HepG2 (cell line): ENCODE data around the gene INHBE. TPM values are rescaled to one million over a fixed set of nuclear protein-coding genes. Genes with fewer than 3 reads are reported as not detected.

Experiments
- ETV5 ChIP-seq: IDR thresholded peaks from 2 replicates; pipeline ENCODE4 v1.6.1; 2018; ENCODE audit warnings: missing biosample characterization, missing genetic modification reagents, inconsistent platforms, borderline replicate concordance
- MAZ ChIP-seq, 2 experiments: sonication (generic) in 1 of 2; formaldehyde crosslinking in 1 of 2; IDR thresholded peaks; 2 replicates each; pipeline versions ENCODE4 v1.5.0 to v1.6.1; 2012 to 2020; ENCODE audit warnings: low read depth in 2 of 2, mild to moderate bottlenecking in 2 of 2, borderline replicate concordance in 1 of 2, improper control_type of control experiment in 1 of 2, low read length in 1 of 2, missing genetic modification reagents in 1 of 2, moderate library complexity in 1 of 2
- MXD3 ChIP-seq: IDR thresholded peaks from 2 replicates; pipeline ENCODE4 v1.6.1; 2016; ENCODE audit warnings: mild to moderate bottlenecking, missing biosample characterization, missing genetic modification reagents
- PATZ1 ChIP-seq: sonication (generic); formaldehyde crosslinking; IDR thresholded peaks from 2 replicates; pipeline ENCODE4 v1.4.0; 2020; ENCODE audit warnings: missing genetic modification reagents
- WIZ ChIP-seq: sonication (generic); formaldehyde crosslinking; IDR thresholded peaks from 2 replicates; pipeline ENCODE4 v1.5.1; 2020; ENCODE audit warnings: mild to moderate bottlenecking, missing genetic modification reagents
- ZBTB26 ChIP-seq: IDR thresholded peaks from 2 replicates; pipeline ENCODE4 v1.6.1; 2016; ENCODE audit warnings: missing compliant biosample characterization, missing genetic modification reagents, borderline replicate concordance
- ZHX2 ChIP-seq, 2 experiments: sonication (generic) in 1 of 2; formaldehyde crosslinking in 1 of 2; IDR thresholded peaks; 2 replicates each; pipeline versions ENCODE4 v1.6.1 to v1.9.0; 2014 to 2022; ENCODE audit warnings: antibody characterized with exemption in 1 of 2, borderline replicate concordance in 1 of 2, inconsistent platforms in 1 of 2, low read depth in 1 of 2, missing genetic modification reagents in 1 of 2
- ZNF124 ChIP-seq: sonication (generic); formaldehyde crosslinking; IDR thresholded peaks from 2 replicates; pipeline ENCODE4 v1.4.0; 2020; ENCODE audit warnings: missing genetic modification reagents
- ZNF33B ChIP-seq: sonication (generic); formaldehyde crosslinking; IDR thresholded peaks from 2 replicates; pipeline ENCODE4 v1.5.1; 2020; ENCODE audit warnings: mild to moderate bottlenecking, missing genetic modification reagents
- ZNF530 ChIP-seq: sonication (generic); formaldehyde crosslinking; IDR thresholded peaks from 2 replicates; pipeline ENCODE4 v1.5.0; 2020; ENCODE audit warnings: low read depth, mild to moderate bottlenecking, missing genetic modification reagents
- ZNF800 ChIP-seq: sonication (generic); formaldehyde crosslinking; IDR thresholded peaks from 2 replicates; pipeline ENCODE4 v1.4.0; 2020; ENCODE audit warnings: missing genetic modification reagents
- ZNF83 ChIP-seq: sonication (generic); formaldehyde crosslinking; IDR thresholded peaks from 2 replicates; pipeline ENCODE4 v1.4.0; 2020; ENCODE audit warnings: missing genetic modification reagents, mild to moderate bottlenecking, borderline replicate concordance
- ZNF891 ChIP-seq: sonication (generic); formaldehyde crosslinking; IDR thresholded peaks from 2 replicates; pipeline ENCODE4 v1.5.0; 2020; ENCODE audit warnings: mild to moderate bottlenecking, missing genetic modification reagents
- polyA plus RNA-seq, 8 experiments: library from polyadenylated mRNA; depleted of rRNA in 3 of 8; stranded (reverse) in 7 of 8; unstranded in 1 of 8; fragments of >200 nt; fragmentation: Illumina TruSeq in 4 of 8; extraction: Trizol in 4 of 8; gene quantifications; 2 replicates each; pipeline versions ENCODE4 v1.2.1 to v1.2.3, GENCODE V29; 2011 to 2016; ENCODE audit warnings: low read depth in 4 of 8, missing spikeins in 1 of 8, mixed read lengths in 1 of 8; ENCODE audit not compliant: insufficient read depth in 1 of 8
- total RNA-seq, 5 experiments: library from RNA; depleted of rRNA; stranded (reverse); fragments of >200 nt; fragmentation: Illumina TruSeq; extraction: Trizol; gene quantifications; 2 replicates each; pipeline ENCODE4 v1.2.3, GENCODE V29; 2016; ENCODE audit warnings: low read depth in 1 of 5

Gene INHBE
- total and polyA plus RNA-seq, 2 of the 13 experiments (the other 11 are each of a cell fraction or from before 2014, with no cell fraction given): 17.0 to 32.0 TPM

GRCh38 chr12:57454566-57455373, at the start of gene INHBE (continued):
- TF ChIP-seq ZHX2 (IDR thresholded peaks at IDR 0.05; ENCODE audit: low read depth) (peak; percentile 7; the same call in 1 of the 2 replicates), ZHX2 (CRISPR knock-in tag; IDR thresholded peaks at IDR 0.05; ENCODE audit: borderline replicate concordance) (no peak), MXD3 (CRISPR knock-in tag) (0 out of 2 replicates have a peak, but pooled peaks have one; percentile 5), MAZ (IDR thresholded peaks at IDR 0.05; ENCODE audit: borderline replicate concordance, low read depth, low read length) (peak; percentile 80), MAZ (CRISPR knock-in tag; IDR thresholded peaks at IDR 0.05; ENCODE audit: low read depth) (peak; percentile 19; the same call in 1 of the 2 replicates), ZBTB26 (CRISPR knock-in tag) (peak; percentile 36; the same call in 1 of the 2 replicates), ZNF530 (CRISPR knock-in tag) (no peak), ZNF800 (CRISPR knock-in tag) (no peak), ZNF33B (CRISPR knock-in tag) (no peak), ZNF83 (CRISPR knock-in tag) (no peak), PATZ1 (CRISPR knock-in tag) (peak; percentile 93), ZNF124 (CRISPR knock-in tag) (0 out of 2 replicates have a peak, but pooled peaks have one; percentile 6), ETV5 (CRISPR knock-in tag) (no peak; the same call in 1 of the 2 replicates), ZNF891 (peak; percentile 54; the same call in 1 of the 2 replicates), WIZ (CRISPR knock-in tag) (no peak)
